H9 (cell line): ENCODE results near the gene PRORP. TPM values are rescaled to one million over a fixed set of nuclear protein-coding genes. Genes with fewer than 3 reads are reported as not detected.

ENCODE experiments used
- DNase-seq: peaks from one replicate; pipeline ENCODE4 v3.0.0-alpha.2; 2017
- H2AFZ ChIP-seq: one replicate; pipeline ENCODE4 v1.6.1; 2013; ENCODE audit warnings: mild to moderate bottlenecking, low read length, control low read depth, moderate library complexity
- H2AK5ac ChIP-seq: 2 replicates; pipeline ENCODE4 v1.6.1; 2013; ENCODE audit warnings: low read length, control low read depth, mixed read lengths; ENCODE audit not compliant: insufficient read length
- H2BK120ac ChIP-seq: one replicate; pipeline ENCODE4 v1.6.1; 2013; ENCODE audit warnings: low read depth, mild to moderate bottlenecking, low read length, control low read depth, inconsistent platforms; ENCODE audit not compliant: poor library complexity, severe bottlenecking
- H2BK12ac ChIP-seq: 2 replicates; pipeline ENCODE4 v1.6.1; 2013; ENCODE audit warnings: low read length, control low read depth, mixed read lengths, low read depth; ENCODE audit not compliant: insufficient read length
- H2BK15ac ChIP-seq: 2 replicates; pipeline ENCODE4 v1.6.1; 2013; ENCODE audit warnings: low read depth, low read length, control low read depth
- H2BK20ac ChIP-seq: one replicate; pipeline ENCODE4 v1.6.1; 2013; ENCODE audit warnings: low read depth, mild to moderate bottlenecking, low read length, control low read depth, inconsistent platforms; ENCODE audit not compliant: poor library complexity, severe bottlenecking
- H2BK5ac ChIP-seq: 2 replicates; pipeline ENCODE4 v1.6.1; 2013; ENCODE audit warnings: low read length, control low read depth, mixed read lengths; ENCODE audit not compliant: insufficient read length
- H3K14ac ChIP-seq: 2 replicates; pipeline ENCODE4 v1.6.1; 2013; ENCODE audit warnings: low read length, control low read depth; ENCODE audit not compliant: insufficient read depth
- H3K18ac ChIP-seq: 2 replicates; pipeline ENCODE4 v1.6.1; 2013; ENCODE audit warnings: low read depth, mild to moderate bottlenecking, mixed read lengths, low read length, control low read depth; ENCODE audit not compliant: insufficient read length
- H3K23ac ChIP-seq: 2 replicates; pipeline ENCODE4 v1.6.1; 2013; ENCODE audit warnings: low read length, control low read depth, mixed read lengths, low read depth; ENCODE audit not compliant: insufficient read length
- H3K23me2 ChIP-seq: 2 replicates; pipeline ENCODE4 v1.6.1; 2013; ENCODE audit warnings: low read depth, mild to moderate bottlenecking, mixed read lengths, low read length, control low read depth; ENCODE audit not compliant: insufficient read length, poor library complexity, severe bottlenecking
- H3K27ac ChIP-seq: 2 replicates; pipeline ENCODE4 v1.5.1; 2013; ENCODE audit warnings: low read length, control low read depth, mixed read lengths, low read depth; ENCODE audit not compliant: insufficient read length
- H3K27me3 ChIP-seq: 2 replicates; pipeline ENCODE4 v1.6.1; 2013; ENCODE audit warnings: low read length, control low read depth, inconsistent platforms; ENCODE audit not compliant: insufficient read depth
- H3K4ac ChIP-seq: 2 replicates; pipeline ENCODE4 v1.6.1; 2013; ENCODE audit warnings: low read depth, mild to moderate bottlenecking, control low read depth, inconsistent platforms, low read length, moderate library complexity
- H3K4me1 ChIP-seq: 2 replicates; pipeline ENCODE4 v1.6.1; 2013; ENCODE audit warnings: low read length, control low read depth, inconsistent platforms; ENCODE audit not compliant: insufficient read depth
- H3K4me2 ChIP-seq: 2 replicates; pipeline ENCODE4 v1.6.1; 2013; ENCODE audit warnings: low read length, control low read depth, mixed read lengths; ENCODE audit not compliant: insufficient read length, insufficient read depth
- H3K56ac ChIP-seq: 2 replicates; pipeline ENCODE4 v1.6.1; 2013; ENCODE audit warnings: low read depth, mild to moderate bottlenecking, mixed read lengths, low read length, control low read depth; ENCODE audit not compliant: insufficient read length
- H3K79me1 ChIP-seq: 2 replicates; pipeline ENCODE4 v1.6.1; 2013; ENCODE audit warnings: low read depth, mild to moderate bottlenecking, moderate library complexity, low read length, control low read depth, inconsistent platforms; ENCODE audit not compliant: insufficient read depth, poor library complexity, severe bottlenecking
- H3K79me2 ChIP-seq: 2 replicates; pipeline ENCODE4 v1.6.1; 2013; ENCODE audit warnings: low read length, control low read depth, inconsistent platforms; ENCODE audit not compliant: insufficient read depth
- H3K9ac ChIP-seq: 2 replicates; pipeline ENCODE4 v1.6.1; 2013; ENCODE audit warnings: low read length, control low read depth, mixed read lengths; ENCODE audit not compliant: insufficient read length; ENCODE audit errors: extremely low read depth
- H3K9me3 ChIP-seq: one replicate; pipeline ENCODE4 v1.6.1; 2013; ENCODE audit warnings: low read depth, low read length, inconsistent platforms; ENCODE audit not compliant: control insufficient read depth
- H3T11ph ChIP-seq: one replicate; pipeline ENCODE4 v1.6.1; 2013; ENCODE audit warnings: mild to moderate bottlenecking, low read length, control low read depth, inconsistent platforms
- H4K20me1 ChIP-seq: one replicate; pipeline ENCODE4 v1.6.1; 2013; ENCODE audit not compliant: control insufficient read depth, insufficient read length, insufficient read depth
- H4K5ac ChIP-seq: 2 replicates; pipeline ENCODE4 v1.6.1; 2013; ENCODE audit warnings: low read depth, mild to moderate bottlenecking, mixed read lengths, low read length, control low read depth; ENCODE audit not compliant: insufficient read length
- H4K8ac ChIP-seq: replicated peaks from 2 replicates; pipeline ENCODE4 v1.6.1; 2013; ENCODE audit warnings: low read length, control low read depth, mixed read lengths, low read depth; ENCODE audit not compliant: insufficient read length
- H4K91ac ChIP-seq: 2 replicates; pipeline ENCODE4 v1.6.1; 2013; ENCODE audit warnings: low read depth, mild to moderate bottlenecking, moderate library complexity, mixed read lengths, low read length, control low read depth; ENCODE audit not compliant: insufficient read length
- H3K27ac Mint-ChIP-seq, 3 experiments: 2 replicates in 2 of 3; 3 replicates in 1 of 3; pipeline ENCODE4 v1.8.0; 2020 to 2021; ENCODE audit warnings: mixed read lengths in 3 of 3, mild to moderate bottlenecking in 1 of 3, moderate library complexity in 1 of 3
- H3K27me3 Mint-ChIP-seq: 2 replicates; pipeline ENCODE4 v1.8.0; 2021; ENCODE audit warnings: low read depth, mild to moderate bottlenecking, moderate library complexity, mixed read lengths
- H3K36me3 Mint-ChIP-seq, 3 experiments: 2 replicates in 2 of 3; 3 replicates in 1 of 3; pipeline ENCODE4 v1.8.0; 2020 to 2021; ENCODE audit warnings: low read depth in 3 of 3, mixed read lengths in 3 of 3; ENCODE audit not compliant: insufficient read depth in 1 of 3
- H3K4me1 Mint-ChIP-seq, 2 experiments: 2 replicates each; pipeline ENCODE4 v1.8.0; 2020; ENCODE audit warnings: mixed read lengths in 2 of 2
- H3K4me3 Mint-ChIP-seq, 2 experiments: 2 replicates in 1 of 2; 3 replicates in 1 of 2; pipeline ENCODE4 v1.8.0; 2020 to 2021; ENCODE audit warnings: mild to moderate bottlenecking in 2 of 2, mixed read lengths in 2 of 2, moderate library complexity in 1 of 2
- H3K9me3 Mint-ChIP-seq, 2 experiments: 2 replicates in 1 of 2; 3 replicates in 1 of 2; pipeline ENCODE4 v1.8.0; 2020; ENCODE audit warnings: mild to moderate bottlenecking in 2 of 2, mixed read lengths in 2 of 2, moderate library complexity in 1 of 2
- WGBS: extraction: QIAGEN DNeasy Blood & Tissue Kit; methylation state at CpG from one replicate; pipeline ENCODE4 v1.1.7; 2013; ENCODE audit warnings: missing lambda C conversion rate, low lambda C conversion rate, mixed read lengths; ENCODE audit not compliant: insufficient read length; ENCODE audit errors: extremely low coverage; 5-methylcytosine and 5-hydroxymethylcytosine counted together
- total RNA-seq: library from RNA; stranded (reverse); gene quantifications from 2 replicates; pipeline ENCODE4 v1.2.1, GENCODE V29; 2021
- TF ChIP-seq, protein P1 (sequence below): fragments of 200-600 bp; sonication (generic); conservative IDR thresholded peaks from 3 replicates; pipeline ENCODE4 v1.8.0; 2021; ENCODE audit warnings: antibody characterized with exemption, mild to moderate bottlenecking

The PRORP gene
- total RNA-seq, 1 experiment from 2014 or later, result 37.7 TPM

DNA sequence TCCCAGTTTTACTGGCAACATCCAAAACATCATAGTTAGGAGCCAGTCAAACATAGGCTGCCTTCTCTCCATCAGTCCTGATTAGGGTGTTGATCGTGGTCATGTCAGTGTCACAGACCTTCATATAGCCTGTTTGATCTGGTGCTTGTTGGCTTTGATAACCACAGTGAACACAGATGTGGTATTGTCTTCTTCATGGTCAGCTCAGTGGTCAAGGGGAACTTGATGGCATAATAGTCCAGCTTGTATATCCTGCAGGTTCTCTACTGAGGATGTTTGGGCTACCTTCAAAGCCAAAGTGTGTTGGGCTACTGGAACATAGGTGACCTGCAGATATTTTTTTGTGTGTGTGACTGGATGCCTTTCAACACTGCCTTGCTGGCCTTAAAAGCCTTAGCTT lies 21.7 kb downstream of the PRORP start:
- Histone ChIP-seq H2BK15ac (no peak overlapping the region), H3K14ac (no peak overlapping the region), H2BK120ac (no peak overlapping the region), H3K56ac (no peak overlapping the region), H3K27ac (no peak overlapping the region), H4K5ac (no peak overlapping the region), H2BK5ac (no peak overlapping the region), H2AK5ac (no peak overlapping the region), H3K18ac (no peak overlapping the region), H4K8ac (no peak overlapping the region), H3K9me3 (no peaks in the 10 kb centered on the region), H2BK20ac (no peak overlapping the region), H3K27me3 (no peaks in the 10 kb centered on the region), H4K91ac (no peak overlapping the region), H3K9ac (no peak overlapping the region), H2BK12ac (no peak overlapping the region), H3K23me2 (no peaks in the 10 kb centered on the region), H4K20me1 (no peaks in the 10 kb centered on the region), H3K79me1 (peaks cover 4% of the 10 kb centered on the region), H3K4ac (no peak overlapping the region), H3K4me1 (no peaks in the 10 kb centered on the region), H2AFZ (no peak overlapping the region), H3T11ph (no peak overlapping the region), H3K23ac (no peak overlapping the region), H3K4me2 (no peak overlapping the region), H3K79me2 (no peaks in the 10 kb centered on the region)
- DNase-seq, result no peak
- no peaks in the 10 kb centered on the region for H3K4me1 Mint-ChIP-seq
- no peaks in the 10 kb centered on the region; a peak in 1 of 5 replicates for H3K9me3 Mint-ChIP-seq
- H3K27me3 Mint-ChIP-seq, result no peaks in the 10 kb centered on the region
- no peak overlapping the region for H3K27ac Mint-ChIP-seq
- H3K36me3 Mint-ChIP-seq, result peaks cover 5 to 17% (median 9%) of the 10 kb centered on the region in 3 experiments
- no CpG with 5 or more reads among the region's 1 CpG for WGBS
- TF ChIP-seq, protein P1, sequence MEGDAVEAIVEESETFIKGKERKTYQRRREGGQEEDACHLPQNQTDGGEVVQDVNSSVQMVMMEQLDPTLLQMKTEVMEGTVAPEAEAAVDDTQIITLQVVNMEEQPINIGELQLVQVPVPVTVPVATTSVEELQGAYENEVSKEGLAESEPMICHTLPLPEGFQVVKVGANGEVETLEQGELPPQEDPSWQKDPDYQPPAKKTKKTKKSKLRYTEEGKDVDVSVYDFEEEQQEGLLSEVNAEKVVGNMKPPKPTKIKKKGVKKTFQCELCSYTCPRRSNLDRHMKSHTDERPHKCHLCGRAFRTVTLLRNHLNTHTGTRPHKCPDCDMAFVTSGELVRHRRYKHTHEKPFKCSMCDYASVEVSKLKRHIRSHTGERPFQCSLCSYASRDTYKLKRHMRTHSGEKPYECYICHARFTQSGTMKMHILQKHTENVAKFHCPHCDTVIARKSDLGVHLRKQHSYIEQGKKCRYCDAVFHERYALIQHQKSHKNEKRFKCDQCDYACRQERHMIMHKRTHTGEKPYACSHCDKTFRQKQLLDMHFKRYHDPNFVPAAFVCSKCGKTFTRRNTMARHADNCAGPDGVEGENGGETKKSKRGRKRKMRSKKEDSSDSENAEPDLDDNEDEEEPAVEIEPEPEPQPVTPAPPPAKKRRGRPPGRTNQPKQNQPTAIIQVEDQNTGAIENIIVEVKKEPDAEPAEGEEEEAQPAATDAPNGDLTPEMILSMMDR, result no peak
- no peak overlapping the region for H3K4me3 Mint-ChIP-seq
